ENCODE data around the gene PLA2G15.
A peak's percentile ranks its signal among the peaks of the same experiment; 100 is the strongest.

The PLA2G15 gene

DNA sequence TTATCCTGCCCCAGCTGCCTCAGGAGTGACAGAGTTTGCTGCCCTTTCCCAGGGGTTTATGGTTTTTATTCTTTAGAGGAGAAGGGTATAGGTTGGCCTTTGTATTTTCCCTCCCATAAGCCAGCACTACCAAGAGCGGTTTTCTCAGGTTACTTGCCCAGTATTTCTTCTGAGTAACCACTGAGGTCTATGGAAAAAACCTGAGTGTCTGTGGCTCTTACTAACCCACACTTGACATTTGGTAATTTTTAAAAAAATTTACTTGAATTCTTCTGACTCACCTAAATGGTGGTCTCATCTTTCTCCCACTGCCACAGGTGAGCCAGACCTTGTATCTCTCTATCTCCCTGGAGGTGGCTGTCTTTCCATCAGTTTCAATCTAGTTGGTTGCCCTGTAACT lies 25.2 kb downstream of the PLA2G15 start:
- Mint-ChIP-seq H3K4me1 (peaks cover 52 to 87% of the 10 kb centered on the region in 2 donors), H3K4me3 (peak overlapping the region in 1 of 2 donors; percentile 51), H3K27ac (peak overlapping the region; percentile 59), H3K36me3 (peaks cover 39 to 49% of the 10 kb centered on the region in 2 donors), H3K9me3 (no peaks in the 10 kb centered on the region), H3K27me3 (no peaks in the 10 kb centered on the region)
- peak; percentile 67 to 71 for ATAC-seq (replicated peaks)
- DNase-seq = no peak

DNA sequence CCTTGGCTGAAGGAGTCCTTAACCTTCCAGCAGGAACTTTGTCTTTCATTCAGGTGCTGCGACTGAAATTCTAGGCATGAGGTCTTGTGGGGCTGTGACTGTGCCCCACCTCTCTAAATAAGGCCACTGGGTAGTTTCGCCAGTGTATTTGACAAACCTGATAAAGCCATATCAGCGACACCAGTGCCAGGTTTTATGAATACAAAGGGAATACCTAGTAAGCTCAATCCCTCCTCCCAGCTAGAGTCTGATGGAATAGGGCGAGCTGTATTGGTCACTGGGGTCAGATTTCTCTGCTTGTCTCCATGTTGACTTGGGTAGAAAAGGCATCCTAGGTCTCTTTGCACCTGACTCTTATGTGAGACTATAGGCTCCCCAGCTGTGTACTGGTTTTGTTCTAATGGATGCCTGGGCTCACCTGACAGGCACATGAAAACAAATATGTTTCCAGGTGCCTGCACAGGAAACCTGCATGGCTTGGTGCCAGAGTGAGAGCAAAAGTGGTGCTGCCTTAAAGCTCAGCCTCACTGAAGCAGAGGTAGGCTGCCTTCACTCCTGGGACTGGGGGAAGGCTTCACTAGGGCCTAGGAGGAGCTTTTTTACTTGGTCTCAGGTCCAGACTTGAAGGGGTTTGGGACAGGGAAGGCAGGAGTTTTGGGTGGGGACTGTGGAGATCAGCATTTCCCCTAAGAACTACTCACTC lies 27.5 kb downstream of the PLA2G15 start:
- no peak overlapping the region for H3K27ac Mint-ChIP-seq
- no peaks in the 10 kb centered on the region for H3K27me3 Mint-ChIP-seq
- peaks cover 39 to 45% of the 10 kb centered on the region in 2 donors for H3K36me3 Mint-ChIP-seq
- no peak overlapping the region for H3K4me3 Mint-ChIP-seq
- H3K4me1 Mint-ChIP-seq = peaks cover 50 to 80% of the 10 kb centered on the region in 2 donors
- ATAC-seq (replicated peaks) (no peak), DNase-seq (no peak)
- H3K9me3 Mint-ChIP-seq = no peaks in the 10 kb centered on the region

DNA sequence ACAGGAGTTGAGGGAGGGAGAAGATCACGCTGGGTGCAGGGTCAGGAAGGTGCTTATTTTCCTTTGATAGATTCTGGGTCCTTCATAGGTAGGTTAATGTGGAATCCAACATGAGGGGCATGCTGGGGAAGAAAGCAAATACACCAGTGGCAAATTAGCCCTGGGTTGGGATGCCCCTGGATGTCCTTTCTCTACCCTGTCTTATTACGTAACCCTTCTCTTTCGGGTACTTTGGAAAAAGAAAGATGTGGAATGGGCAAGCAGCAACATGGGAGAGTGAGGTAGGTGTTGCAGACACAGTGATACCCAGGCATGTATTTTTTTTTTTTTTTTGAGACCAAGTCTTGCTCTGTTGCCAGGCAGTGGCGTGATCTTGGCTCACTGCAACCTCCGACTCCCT lies 28.3 kb downstream of the PLA2G15 start:
- H3K4me1 Mint-ChIP-seq = peaks cover 47 to 73% of the 10 kb centered on the region in 2 donors
- ATAC-seq (replicated peaks) = no peak
- no peaks in the 10 kb centered on the region for H3K9me3 Mint-ChIP-seq
- H3K4me3 Mint-ChIP-seq = peak overlapping the region in 1 of 2 donors; percentile 15
- no peak for DNase-seq
- H3K27ac Mint-ChIP-seq = no peak overlapping the region
- no peaks in the 10 kb centered on the region for H3K27me3 Mint-ChIP-seq
- peaks cover 39 to 45% of the 10 kb centered on the region in 2 donors for H3K36me3 Mint-ChIP-seq

DNA sequence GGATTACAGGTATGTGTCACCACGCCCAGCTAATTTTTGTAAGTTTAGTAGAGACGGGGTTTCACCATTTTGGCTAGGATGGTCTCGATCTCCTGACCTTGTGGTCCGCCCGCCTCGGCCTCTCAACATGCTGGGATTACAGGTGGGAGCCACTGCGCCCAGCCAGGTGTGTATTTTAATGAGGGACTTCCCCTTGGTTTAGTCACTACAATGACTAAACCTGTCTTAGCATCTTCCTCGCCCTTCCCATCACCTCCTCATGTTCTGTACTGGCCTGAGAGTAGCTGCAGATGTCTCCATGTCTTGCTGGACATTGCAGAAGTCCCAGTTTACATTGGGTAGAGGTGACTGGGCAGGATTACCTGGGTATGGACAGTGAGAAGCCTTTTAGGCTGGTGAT lies 28.7 kb downstream of the PLA2G15 start:
- Mint-ChIP-seq H3K36me3 (peaks cover 39 to 45% of the 10 kb centered on the region in 2 donors), H3K27me3 (no peaks in the 10 kb centered on the region), H3K9me3 (no peaks in the 10 kb centered on the region), H3K4me3 (peak overlapping the region in 1 of 2 donors; percentile 25), H3K4me1 (peaks cover 47 to 73% of the 10 kb centered on the region in 2 donors), H3K27ac (peak overlapping the region; percentile 66)
- DNase-seq = no peak
- no peak for ATAC-seq (replicated peaks)

- Mint-ChIP-seq H3K27me3 (no peaks in the 10 kb centered on the region), H3K4me3 (no peak overlapping the region), H3K36me3 (peaks cover 35 to 43% of the 10 kb centered on the region in 2 donors), H3K4me1 (peaks cover 42 to 67% of the 10 kb centered on the region in 2 donors), H3K27ac (peak overlapping the region; percentile 66), H3K9me3 (no peaks in the 10 kb centered on the region)
- ATAC-seq (replicated peaks) = no peak
- DNase-seq = no peak
Observed at GRCh38 chr16:68274441-68274840, 29.3 kb downstream of the PLA2G15 start.

DNA sequence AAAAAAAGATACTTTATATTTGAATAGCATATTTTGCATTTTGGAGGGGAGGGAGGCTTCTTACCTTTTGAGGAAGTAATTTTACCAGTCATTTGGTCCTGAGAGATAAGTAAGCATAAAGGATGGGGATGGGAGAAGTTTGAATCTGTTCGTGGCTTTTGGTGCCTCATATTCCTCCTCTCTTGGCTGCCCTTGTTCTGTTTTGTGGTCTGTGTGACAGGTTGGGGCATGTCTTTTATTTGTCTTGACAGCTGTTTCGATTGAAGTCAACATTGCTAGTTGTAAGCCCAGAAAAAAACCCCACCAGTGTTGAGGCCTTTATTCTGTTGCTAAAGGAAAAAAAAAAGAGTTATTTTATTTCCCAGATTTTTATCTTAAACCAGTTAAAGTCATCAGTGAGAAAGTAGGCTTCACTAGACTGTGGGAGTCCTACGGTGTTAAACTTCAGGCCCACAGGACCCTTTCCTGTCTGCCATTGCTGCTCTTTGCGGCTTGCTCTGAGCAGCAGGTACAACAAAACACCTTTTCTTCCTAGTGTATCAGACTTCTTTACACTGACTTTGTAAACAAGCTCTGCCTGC lies 30.5 kb downstream of the PLA2G15 start:
- Mint-ChIP-seq H3K27ac (peak overlapping the region; percentile 65), H3K4me1 (peaks cover 35 to 60% of the 10 kb centered on the region in 2 donors), H3K9me3 (no peaks in the 10 kb centered on the region), H3K36me3 (peaks cover 38 to 43% of the 10 kb centered on the region in 2 donors), H3K4me3 (peak overlapping the region in 1 of 2 donors; percentile 63), H3K27me3 (no peaks in the 10 kb centered on the region)
- ATAC-seq (replicated peaks) (peak; percentile 99), DNase-seq (peak; percentile 54)

GRCh38 chr16:68276223-68276622 lies 31.1 kb downstream of the PLA2G15 start:
- Mint-ChIP-seq H3K27ac (peak overlapping the region; percentile 37), H3K4me3 (peak overlapping the region in 1 of 2 donors; percentile 63), H3K36me3 (peaks cover 41 to 45% of the 10 kb centered on the region in 2 donors), H3K27me3 (no peaks in the 10 kb centered on the region), H3K9me3 (no peaks in the 10 kb centered on the region), H3K4me1 (peaks cover 37 to 60% of the 10 kb centered on the region in 2 donors)
- DNase-seq (no peak), ATAC-seq (replicated peaks) (no peak)

- H3K4me1 Mint-ChIP-seq = peaks cover 38 to 62% of the 10 kb centered on the region in 2 donors
- ATAC-seq (replicated peaks) = no peak
- H3K27me3 Mint-ChIP-seq = no peaks in the 10 kb centered on the region
- no peak for DNase-seq
- peaks cover 35 to 36% of the 10 kb centered on the region in 2 donors for H3K36me3 Mint-ChIP-seq
- H3K27ac Mint-ChIP-seq = peak overlapping the region; percentile 28
- H3K9me3 Mint-ChIP-seq = no peaks in the 10 kb centered on the region
- H3K4me3 Mint-ChIP-seq = no peak overlapping the region
Observed at GRCh38 chr16:68279726-68280558, 34.8 kb downstream of the PLA2G15 start.

DNA sequence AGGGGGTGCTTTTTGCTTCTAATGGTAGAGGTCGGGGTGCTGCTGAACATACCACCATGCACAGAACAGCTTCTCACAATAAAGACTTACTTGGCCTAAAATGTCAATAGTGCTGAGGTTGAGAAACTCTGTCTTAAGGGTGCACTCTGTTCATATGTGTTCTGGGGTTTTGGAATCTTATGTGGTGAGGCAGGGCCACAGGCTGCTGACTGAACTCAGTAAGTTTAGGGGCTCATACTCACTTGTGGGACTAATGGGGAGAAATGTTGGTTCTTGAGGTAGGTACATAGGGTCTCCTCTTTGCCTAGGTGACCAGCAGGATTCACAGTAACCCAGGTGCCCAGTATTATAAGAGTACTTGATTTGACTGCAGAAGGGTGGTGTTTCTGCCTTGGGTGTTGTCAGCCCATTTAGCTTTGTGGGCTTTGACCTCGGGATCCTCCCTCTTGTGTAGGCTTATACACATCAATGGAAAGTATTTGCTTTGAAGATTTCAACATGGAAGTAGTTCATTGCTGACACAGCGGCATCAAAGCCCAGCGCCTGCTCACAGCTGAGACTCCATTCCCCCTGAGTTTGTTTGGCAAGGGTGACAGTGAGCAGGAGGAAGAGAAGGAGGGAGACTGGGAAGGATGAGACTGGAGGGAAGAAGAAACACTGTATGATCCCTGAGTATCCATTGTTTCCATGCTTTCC lies 36.3 kb downstream of the PLA2G15 start:
- Mint-ChIP-seq H3K27me3 (no peaks in the 10 kb centered on the region), H3K4me3 (peak overlapping the region; percentile 37 to 66), H3K27ac (peak overlapping the region; percentile 91), H3K36me3 (peaks cover 35 to 40% of the 10 kb centered on the region in 2 donors), H3K9me3 (no peaks in the 10 kb centered on the region), H3K4me1 (peaks cover 40 to 63% of the 10 kb centered on the region in 2 donors)
- DNase-seq = no peak
- no peak for ATAC-seq (replicated peaks)

- H3K27me3 Mint-ChIP-seq = no peaks in the 10 kb centered on the region
- ATAC-seq (replicated peaks) (no peak), DNase-seq (no peak)
- H3K36me3 Mint-ChIP-seq = peaks cover 40 to 43% of the 10 kb centered on the region in 2 donors
- peaks cover 0 to 2% of the 10 kb centered on the region in 2 donors for H3K9me3 Mint-ChIP-seq
- peak overlapping the region; percentile 37 to 66 for H3K4me3 Mint-ChIP-seq
- H3K4me1 Mint-ChIP-seq = peaks cover 43 to 69% of the 10 kb centered on the region in 2 donors
- peak overlapping the region; percentile 91 for H3K27ac Mint-ChIP-seq
Observed at GRCh38 chr16:68282064-68282452, 36.9 kb downstream of the PLA2G15 start.

DNA sequence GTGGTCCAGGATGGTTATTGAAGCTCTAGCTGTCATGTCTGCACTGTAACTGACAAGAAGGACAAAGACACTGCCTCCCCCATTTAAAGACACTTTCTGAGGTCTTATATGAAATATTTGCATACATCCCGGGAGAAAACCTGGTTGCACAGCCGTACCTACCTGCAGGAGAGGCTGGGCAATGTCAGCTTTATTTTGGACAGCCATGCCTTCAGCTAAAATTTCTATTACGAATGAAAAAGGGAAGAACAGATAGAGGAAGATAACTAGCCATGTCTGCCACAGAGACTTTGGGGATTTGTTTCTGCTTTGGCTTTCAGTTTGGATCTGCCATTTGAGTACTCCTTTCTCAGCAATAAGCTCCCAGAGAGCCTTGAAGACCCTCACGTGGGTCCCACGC lies 38.2 kb downstream of the PLA2G15 start:
- Mint-ChIP-seq H3K9me3 (peaks cover 0 to 2% of the 10 kb centered on the region in 2 donors), H3K36me3 (peaks cover 51 to 54% of the 10 kb centered on the region in 2 donors), H3K27me3 (no peaks in the 10 kb centered on the region), H3K4me1 (peaks cover 52 to 82% of the 10 kb centered on the region in 2 donors), H3K4me3 (peak overlapping the region; percentile 74 to 81), H3K27ac (peak overlapping the region; percentile 76)
- DNase-seq (no peak), ATAC-seq (replicated peaks) (no peak)

DNA sequence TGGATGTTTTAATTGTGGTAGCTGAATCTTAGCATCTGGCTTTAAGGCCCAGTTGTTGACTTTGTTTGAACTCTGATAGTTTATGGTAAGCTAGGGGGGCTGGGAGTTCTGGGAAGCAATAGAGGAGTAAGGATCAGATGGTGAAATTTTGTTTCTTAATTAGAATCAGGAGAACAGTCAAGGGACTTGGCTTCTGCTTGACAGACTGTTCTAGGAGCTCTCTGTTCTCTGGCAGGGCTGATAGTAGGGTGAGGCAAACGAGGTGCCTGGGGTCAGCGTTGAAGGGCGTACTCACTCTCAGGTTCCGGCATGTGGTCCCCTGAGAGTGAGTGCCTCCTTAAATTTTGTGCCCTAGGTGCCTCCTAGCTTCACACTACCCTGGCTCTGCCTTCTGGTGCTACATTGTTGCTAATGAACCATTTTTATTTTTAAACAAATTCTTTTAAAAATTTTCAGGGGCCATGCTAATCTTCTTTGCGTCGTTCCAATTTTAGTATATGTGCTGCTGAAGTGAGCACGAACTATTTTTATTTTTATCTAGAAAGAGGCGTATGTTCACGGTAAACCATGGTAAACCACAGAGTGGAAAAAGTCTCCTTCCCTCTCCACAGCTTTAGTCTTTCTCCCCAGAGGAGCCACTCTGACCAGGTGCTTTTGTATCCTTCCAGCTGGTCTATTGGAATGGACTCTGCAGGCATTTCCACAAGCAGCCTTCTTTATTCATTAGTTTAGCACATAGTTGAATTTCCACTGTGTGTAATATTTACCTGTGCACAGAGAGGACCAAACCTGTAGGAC lies 38.8 kb downstream of the PLA2G15 start:
- peak; percentile 51 for DNase-seq
- Mint-ChIP-seq H3K4me1 (peaks cover 52 to 86% of the 10 kb centered on the region in 2 donors), H3K9me3 (peaks cover 0 to 2% of the 10 kb centered on the region in 2 donors), H3K27ac (peak overlapping the region; percentile 76), H3K36me3 (peaks cover 51 to 54% of the 10 kb centered on the region in 2 donors), H3K27me3 (no peaks in the 10 kb centered on the region), H3K4me3 (peak overlapping the region; percentile 74 to 81)
- ATAC-seq (replicated peaks) = peak; percentile 72 to 73

GRCh38 chr16:68284847-68285246 lies 39.7 kb downstream of the PLA2G15 start:
- peaks cover 60 to 92% of the 10 kb centered on the region in 2 donors for H3K4me1 Mint-ChIP-seq
- DNase-seq = peak; percentile 79
- H3K4me3 Mint-ChIP-seq = peak overlapping the region; percentile 54 to 81
- H3K36me3 Mint-ChIP-seq = peaks cover 48 to 53% of the 10 kb centered on the region in 2 donors
- peaks cover 0 to 2% of the 10 kb centered on the region in 2 donors for H3K9me3 Mint-ChIP-seq
- ATAC-seq (replicated peaks) = peak; percentile 69 to 71
- no peaks in the 10 kb centered on the region for H3K27me3 Mint-ChIP-seq
- H3K27ac Mint-ChIP-seq = peak overlapping the region; percentile 76

All from stimulated activated naive B cell treated with anti-CD40 and anti-IgM and Interleukin-4, amounts not matched to agents 10 μg/mL and 1 μg/mL and 100 μg/mL, for 72 hours (primary cell).